ENCODE results near the gene MYO6.

The MYO6 gene

DNA sequence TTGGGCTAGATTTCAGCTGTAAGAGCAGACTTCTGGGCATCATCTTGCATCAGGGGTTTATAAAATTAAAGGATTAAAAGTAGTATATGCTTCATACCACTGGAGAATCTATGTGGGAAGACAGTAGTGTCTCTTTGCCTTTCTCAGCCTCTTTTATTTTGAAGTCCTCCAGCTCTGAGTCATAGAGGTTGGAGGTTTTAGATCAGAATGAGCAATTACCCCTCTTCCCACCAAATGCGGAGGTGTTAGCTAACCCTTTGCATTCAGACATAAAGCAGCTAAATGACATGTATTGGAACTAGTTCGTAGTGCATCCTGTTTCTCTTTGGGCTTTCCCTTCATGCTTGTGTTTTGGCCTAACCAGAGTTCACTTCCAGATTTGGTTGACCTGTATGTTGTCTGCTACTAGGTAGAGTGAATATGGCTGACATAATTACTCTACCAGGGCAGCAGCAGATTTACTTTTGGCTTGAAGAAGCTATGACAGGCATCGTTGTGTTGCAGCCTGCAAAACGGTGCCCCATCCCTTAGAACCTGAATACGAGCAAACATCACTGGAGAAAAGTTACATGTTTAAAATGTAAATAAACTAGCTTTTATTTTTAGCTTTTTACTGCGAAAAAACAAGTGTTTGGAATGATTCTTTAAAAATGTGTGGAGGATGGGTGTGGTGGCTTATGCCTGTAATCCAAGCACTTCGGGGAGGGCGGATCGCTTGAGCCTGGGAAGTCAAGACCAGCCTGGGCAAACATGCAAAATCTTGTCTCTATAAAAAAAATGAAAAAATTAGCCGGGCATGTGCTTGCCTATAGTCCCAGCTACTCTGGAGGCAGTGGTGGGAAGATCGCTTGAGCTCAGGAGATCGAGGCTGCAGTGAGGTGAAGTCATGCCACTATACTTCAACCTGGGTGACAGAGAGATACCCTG is 82.2 kb downstream of the MYO6 start:
- peak; percentile 93 for ATAC-seq
- peak; percentile 4 for DNase-seq

DNA sequence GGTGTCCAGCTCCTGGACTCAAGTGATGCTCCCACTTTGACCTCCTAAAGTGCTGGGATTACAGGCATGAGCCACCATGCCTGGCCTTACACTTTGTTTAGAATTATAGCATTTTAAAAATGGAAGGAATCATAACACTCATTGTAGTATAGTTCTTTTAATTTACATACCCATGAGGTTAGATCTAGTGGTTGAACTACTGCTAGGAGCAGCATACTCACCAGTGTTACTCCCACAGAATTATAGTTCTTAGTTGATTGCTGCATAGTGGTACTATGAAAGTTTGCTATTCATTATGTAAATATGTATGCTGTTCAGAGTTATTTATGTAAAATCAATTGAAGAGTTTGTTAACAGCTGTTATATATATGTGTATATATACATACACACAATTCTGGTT is 85.4 kb downstream of the MYO6 start:
- ATAC-seq (no peak), DNase-seq (no peak)

DNA sequence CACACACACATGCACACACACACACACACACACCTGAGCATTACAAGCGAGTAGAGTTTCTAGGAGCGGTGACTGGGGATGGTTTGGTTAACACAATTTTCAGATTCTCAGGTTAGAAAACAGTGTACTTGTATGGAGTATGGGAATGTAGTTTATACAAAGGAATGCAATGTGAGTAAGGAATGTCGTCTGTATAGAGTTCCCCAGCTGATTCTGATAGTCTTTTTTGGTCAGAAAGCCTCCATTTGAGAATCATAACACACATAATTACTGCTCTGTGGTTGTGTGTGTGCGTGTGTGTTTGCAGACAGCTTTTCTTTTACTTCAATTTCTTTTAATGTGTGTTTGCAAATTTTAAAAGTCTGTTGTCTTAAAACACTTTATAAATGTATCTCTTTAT is 93.2 kb downstream of the MYO6 start:
- DNase-seq (no peak), ATAC-seq (no peak)

DNA sequence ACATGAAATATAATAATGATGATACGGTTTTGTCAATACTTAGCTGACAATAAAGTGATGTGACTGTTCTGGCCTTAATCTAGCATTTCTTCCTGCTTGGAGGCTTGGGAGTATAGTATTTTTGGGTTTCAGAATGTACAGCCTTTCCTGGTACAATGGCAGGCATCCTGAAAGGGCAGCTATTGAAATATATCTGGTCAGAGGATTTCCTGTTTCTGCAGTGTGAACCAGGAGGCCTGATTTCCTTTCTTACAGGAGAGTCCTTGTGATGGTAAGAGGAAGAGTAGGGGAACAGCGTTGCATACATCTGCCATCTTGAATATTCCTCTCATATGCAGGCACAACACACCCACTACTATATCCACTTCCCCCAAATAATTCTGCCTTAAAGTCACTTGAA is 93.7 kb downstream of the MYO6 start:
- no peak for DNase-seq
- no peak for ATAC-seq

DNA sequence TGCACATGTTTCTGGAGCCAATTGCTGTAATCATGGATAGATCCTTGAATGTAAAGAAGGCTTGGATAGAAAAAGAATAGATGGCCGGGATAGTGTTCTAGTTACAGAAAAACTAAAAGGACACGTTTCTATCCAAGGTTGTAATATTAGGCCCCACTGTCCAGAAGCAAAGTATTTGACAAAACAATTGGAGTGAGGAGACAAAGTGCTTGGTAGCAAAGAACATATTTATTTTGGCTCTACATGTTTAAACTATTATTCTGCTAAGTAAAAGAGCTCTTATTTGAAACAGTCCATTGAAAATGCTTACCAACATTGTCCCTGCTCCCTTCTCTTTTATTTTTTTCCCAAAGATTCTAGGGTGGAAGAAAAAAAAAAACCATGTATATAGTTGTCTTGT is 94.4 kb downstream of the MYO6 start:
- DNase-seq = no peak
- no peak for ATAC-seq

DNA sequence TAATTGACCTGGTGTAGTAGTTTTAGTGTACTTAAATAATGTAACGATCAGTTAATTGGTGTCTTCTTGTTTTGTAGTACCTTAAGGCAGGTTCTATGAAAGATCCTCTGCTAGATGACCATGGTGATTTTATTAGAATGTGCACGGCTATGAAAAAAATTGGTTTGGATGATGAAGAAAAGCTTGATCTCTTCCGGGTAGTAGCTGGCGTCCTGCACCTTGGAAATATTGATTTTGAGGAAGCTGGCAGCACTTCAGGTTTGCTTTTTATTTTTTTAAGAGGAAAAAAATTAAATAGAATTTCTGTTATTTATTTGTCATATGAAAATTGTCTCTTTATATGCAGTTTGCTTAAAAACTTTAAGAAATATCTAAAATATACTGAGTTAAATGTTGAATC is 99.2 kb downstream of the MYO6 start:
- no peak for DNase-seq
- ATAC-seq = no peak

DNA sequence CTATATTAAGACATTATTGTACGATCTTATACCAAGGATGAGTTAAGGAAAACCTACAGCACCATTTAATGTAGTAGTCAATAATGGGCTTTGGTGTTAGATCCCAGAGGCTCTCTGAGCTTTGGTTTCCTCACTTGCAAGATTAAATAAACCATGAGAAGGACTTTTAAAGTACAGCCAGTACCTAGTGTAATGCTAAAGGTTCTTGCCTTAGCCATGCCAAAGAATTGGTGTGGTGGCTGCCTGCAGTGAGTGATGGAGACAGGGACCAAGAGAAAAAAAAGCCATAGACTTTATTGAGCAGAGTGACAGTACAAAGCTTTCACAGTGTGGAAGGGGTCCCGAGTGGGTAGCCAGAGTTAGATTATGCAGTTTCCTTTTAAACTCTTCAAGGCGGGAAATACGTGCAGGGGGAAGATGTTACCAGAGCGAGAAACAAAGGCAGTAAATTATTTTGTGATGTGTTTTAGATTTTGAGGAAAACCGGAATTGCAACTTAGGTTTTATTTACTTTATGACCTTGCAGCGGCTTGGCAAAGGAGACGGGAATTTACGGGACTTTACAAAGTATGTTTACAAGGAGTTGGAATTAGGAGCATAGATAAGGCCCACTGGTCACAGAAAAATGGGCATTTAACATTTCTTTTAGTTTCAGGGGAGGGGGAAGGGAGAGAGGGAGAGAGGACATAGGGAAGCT is 100.4 kb downstream of the MYO6 start:
- ATAC-seq (no peak), DNase-seq (no peak)

DNA sequence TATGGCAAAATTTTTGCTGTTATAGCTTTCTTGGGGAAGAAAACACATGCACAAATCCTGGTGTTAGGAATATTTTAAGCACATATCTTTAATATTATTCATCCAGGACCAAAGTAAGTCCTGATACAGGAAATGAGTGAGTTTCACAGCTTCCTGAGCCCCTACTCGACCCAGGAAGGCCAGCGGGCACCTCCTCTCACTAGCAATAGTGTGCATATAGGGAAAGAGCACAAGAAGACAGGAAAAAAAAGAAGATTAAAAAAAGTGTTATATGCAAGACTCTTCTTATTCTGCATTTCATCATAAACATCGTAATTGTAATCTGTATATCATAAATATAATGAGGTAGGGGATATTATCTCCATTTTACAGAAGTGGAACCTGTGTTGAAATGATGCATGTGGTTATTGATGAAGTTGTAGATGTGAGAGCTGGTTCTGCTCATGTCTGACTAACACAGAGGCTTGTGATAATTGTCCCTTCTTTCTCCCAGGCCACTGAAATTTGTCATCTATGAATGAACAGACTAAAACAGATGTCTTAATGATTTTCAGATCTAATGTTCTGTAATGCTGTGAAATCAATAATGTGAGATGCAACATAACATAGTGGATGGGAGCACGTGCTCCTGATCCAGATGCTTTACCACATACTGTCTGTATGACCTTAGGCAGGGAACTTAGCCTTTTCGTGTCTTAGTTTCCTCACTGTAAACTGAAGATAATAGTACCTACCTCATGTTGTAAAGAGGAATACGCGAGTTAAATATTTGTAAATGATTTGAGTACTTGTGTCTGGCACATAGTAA is 101.2 kb downstream of the MYO6 start:
- DNase-seq = no peak
- ATAC-seq = no peak

DNA sequence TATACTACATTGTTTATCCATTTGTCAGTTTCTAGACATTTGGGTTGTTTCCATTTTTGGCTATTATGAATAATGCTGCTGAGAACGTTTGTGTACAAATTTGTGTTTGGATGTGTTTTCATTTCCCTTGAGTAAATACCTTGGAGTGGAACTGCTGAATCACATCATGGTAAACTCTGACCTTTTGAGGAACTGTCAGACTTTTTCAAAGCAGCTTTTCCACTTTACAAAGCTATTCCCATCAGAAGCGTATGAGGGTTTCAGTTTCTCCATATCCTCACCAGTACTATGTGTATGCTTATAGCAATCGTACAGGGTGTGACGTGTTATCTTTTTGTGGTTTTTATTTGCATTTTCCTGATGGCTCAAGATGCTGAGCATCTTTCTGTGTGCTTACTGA is 103.7 kb downstream of the MYO6 start:
- no peak for DNase-seq
- ATAC-seq = no peak

DNA sequence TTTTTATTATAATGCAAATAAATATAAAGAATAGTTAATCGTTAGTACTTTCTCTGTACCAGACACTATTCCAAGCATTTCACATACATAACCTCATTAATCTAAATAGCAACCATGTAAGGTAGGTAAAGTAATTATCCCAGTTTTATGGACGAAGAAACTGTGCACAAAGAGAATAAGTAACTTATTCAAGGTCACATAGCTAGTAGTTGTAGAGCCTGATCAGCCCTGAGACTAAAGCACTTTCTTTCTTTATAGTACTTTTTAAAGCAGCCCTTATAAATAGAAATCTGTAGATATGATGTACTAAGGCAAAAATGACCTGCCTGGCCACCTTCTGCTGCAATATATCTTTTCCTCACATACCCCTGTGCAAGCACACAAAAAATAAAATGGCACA is 104.8 kb downstream of the MYO6 start:
- no peak for DNase-seq
- ATAC-seq = no peak

DNA sequence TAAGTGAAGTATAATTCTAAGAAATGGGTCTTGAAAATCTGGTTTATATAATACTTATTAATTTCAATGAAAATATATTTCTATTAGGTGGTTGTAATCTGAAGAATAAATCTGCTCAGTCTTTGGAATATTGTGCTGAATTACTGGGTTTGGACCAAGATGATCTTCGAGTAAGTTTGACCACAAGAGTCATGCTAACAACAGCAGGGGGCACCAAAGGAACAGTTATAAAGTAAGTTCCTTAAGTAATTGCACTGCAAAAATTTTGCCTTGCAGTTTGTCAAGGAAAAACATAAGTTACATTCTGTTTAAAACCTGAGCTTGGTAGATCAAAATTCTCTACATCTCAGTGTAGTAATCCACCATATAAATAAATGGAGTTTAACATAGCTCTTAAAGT is 106.0 kb downstream of the MYO6 start:
- DNase-seq (peak; percentile 18), ATAC-seq (no peak)

DNA sequence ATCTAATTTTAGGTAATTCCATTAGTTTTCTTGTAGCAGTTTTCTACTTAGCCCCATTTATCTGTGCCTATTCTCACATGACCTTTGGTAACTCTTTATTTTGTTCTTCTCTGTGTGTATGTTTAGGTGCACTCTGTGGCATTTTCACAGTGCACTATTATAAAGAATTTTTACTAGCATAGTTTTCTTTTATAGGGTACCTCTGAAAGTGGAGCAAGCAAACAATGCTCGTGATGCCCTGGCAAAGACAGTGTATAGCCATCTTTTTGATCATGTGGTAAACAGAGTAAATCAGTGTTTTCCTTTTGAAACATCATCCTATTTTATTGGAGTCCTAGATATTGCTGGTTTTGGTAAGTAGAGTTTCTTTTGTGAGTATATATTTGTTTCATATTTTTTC is 107.9 kb downstream of the MYO6 start:
- ATAC-seq (no peak), DNase-seq (no peak)

DNA sequence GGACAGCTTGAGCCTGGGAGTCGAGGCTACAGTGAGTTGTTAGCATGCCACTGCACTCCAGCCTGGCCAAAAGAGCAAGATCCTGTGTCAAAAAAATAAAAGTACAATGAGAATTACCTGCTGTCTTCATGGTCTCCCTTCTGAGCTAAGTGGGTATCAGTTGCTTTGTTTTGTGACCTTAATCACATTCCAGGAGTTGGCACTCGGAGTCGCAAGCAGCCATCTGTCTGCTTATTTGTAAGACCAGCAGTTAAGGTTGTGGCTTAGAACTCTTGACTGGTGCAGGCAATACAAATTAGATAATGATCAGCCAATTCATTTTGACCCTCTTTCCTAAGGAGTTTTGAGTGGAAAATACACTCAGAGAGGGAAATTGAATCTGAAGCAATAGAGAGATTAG is 114.0 kb downstream of the MYO6 start:
- DNase-seq = no peak

DNA sequence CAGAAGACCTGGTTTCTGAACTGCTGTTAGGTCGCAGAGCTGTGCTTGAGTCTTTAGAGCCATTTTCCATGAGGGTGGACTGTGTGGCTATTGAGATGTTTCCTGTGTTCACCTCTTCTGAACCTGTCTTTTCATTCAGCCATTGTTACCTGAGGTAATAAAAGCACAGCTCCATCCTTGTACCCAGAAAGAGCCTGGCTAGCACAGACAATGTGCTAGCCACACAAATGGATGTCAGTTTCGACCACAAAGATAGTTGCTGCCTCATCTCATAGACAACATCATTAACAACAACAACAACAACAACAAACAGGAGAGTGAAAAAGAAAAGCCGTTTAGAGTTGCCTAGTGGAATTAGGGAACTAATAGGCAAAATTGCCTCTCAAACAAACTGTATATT is 114.7 kb downstream of the MYO6 start:
- ATAC-seq (no peak), DNase-seq (no peak)

More for the DNA sequence above, 114.0 kb downstream of the MYO6 start:
- ATAC-seq = no peak

DNA sequence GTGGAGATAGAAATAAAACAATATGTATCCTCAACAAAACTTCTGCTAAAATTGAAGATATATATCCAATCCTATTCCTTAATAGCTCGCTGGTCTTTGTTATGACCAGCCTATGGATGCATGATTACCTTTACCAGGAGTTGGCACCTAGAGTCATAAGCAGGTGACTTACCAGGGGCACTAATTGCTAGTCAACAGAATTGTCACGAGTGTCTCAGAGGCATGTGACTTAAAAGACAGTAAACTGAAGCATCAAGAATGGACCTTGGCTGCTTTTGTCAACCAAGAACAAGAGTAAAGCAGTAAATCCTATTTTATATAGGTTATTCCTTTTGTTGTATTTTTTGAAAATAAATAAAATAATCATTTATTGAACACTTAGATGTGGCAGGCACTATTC is 115.4 kb downstream of the MYO6 start:
- no peak for ATAC-seq
- DNase-seq = no peak

DNA sequence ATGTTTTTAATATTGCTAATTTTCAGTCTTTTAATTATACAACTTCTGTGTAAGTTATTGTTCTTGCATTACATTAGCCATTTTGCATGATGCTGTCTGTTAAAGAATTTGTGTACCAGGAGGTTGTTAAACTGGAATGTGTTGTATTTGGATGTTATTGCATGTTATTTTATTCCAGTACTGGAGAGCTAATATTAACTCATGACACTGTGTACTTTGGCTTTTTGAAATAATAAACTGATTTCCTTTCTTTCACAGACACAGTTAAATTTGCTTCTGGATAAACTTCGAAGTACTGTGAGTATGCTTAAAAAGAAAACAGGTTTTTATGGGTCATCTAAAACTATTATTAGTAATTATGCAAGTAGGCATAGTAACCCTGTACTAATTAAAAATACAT is 121.3 kb downstream of the MYO6 start:
- no peak for ATAC-seq

DNA sequence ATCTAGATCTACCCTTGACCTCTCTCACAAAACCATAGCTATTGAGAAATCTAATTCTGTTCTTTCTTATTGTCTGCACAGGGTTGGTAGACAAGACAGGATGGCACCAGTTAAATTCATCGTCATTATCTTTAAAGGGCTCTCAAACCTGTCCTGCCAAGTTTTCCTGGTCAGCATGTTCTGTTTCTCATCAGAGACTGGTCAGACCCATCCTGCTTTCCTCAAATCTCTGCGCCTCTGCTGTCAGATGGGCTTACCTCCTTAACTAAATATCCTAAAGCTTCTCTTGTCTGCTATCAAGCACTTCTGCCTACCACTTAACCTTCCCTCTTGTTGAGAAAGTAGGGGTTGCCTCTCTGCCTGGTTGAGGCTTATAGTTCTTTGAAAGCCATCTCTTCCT is 125.2 kb downstream of the MYO6 start:
- ATAC-seq = no peak
- DNase-seq = no peak

More for the DNA sequence above, 121.3 kb downstream of the MYO6 start:
- no peak for DNase-seq

DNA sequence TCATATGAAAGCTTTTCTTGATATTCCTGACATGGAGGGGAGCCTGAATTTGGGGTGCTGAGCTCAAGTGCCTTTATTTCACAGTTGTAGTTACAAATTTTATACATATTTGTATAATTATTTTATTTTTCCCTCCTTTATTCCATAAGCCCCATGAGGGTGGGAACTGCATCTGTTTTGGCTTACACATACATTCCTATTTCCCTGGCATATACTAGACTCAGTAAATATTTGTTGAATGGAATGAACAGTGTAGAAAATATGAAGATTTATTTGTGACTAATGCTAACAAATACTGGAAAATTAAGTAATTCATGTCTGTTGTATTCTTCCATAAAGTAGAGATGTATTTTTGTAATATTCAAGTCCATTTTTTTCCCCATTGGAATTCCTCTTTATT is 127.1 kb downstream of the MYO6 start:
- ATAC-seq = no peak
- DNase-seq = no peak

DNA sequence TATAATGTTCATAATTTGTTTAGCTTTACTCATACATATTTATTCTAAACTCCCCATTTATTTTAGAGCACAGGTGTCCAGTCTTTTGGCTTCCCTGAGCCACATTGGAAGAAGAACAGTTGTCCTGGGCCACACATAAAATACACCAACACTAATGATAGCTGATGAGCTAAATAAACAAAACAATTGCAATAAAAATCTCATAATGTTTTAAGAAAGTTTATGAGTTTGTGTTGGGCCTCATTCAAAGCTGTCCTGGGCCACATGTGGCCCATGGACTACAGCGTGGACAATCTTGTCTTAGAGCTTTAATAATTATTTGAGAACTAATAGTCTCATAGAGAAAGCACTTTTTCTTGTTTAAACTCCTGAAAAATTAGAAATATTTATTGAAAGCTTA is 131.3 kb downstream of the MYO6 start:
- DNase-seq (no peak), ATAC-seq (no peak)

DNA sequence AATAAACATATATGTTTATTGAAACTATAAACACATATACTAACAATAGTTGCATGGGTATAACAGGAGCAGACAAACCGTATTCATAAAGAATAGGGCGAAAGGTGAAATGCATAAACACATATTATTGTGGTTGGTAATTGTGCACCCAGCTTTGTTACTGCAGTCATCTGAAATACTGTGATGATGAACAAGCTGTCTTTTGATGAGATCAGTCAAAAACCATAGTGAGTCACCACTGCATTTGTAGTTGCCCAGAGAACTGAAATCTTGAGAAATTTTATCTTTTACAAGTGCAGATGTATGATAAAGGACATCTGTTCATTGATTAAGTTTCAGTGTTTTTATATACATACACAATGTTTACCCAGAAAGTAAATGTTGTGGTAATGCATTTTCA is 133.7 kb downstream of the MYO6 start:
- DNase-seq (no peak), ATAC-seq (no peak)

DNA sequence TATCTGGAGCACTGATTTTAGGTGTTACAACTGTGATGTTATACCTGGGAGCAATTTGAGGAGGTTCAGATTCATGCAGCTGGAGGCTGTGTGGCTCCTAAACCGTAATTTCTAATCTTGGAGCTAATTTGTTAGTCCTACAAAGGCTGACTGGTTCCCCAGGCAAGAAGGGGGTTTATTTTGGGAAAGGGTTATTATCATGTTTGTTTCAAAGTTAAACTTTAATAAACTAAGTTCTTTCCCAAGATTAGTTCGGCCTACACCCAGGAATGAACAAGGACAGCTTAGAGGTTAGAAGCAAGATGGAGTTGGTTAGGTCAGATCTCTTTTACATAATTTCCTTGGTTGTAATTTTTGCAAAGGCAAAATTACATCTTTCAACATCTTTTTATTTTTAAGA is 135.8 kb downstream of the MYO6 start:
- ATAC-seq = no peak

DNA sequence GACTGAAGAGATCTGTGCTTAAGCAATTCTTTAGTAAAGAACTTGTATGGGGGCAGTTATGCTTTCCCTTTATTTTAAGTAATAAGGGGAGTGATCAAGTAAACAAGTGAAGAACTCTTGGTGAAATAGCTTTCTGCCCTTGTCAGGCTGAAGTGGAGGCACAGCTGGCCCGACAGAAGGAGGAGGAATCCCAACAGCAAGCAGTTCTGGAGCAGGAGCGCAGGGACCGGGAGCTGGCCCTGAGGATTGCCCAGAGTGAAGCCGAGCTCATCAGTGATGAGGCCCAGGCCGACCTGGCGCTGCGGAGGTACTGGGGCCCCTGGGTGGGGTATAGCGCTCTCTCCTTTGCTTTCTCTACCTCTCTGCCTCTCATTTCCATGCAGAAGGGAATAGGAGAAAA is 143.3 kb downstream of the MYO6 start:
- ATAC-seq = no peak
- DNase-seq = no peak

More for the DNA sequence above, 135.8 kb downstream of the MYO6 start:
- DNase-seq = no peak
